A549 (cell line): ENCODE measurements around the gene CLP1. TPM values are rescaled to one million over a fixed set of nuclear protein-coding genes. Genes with fewer than 3 reads are reported as not detected.

Experiments used
- ATAC-seq, 2 experiments: fragments of 200-7000 bp in 1 of 2; fragments of >200 bp in 1 of 2; cut with Nextera tagmentation in 1 of 2; cut with Tn5 transposase in 1 of 2; 3 replicates each; pipeline versions ENCODE4 v1.8.0 to v1.9.1; 2018 to 2020; ENCODE audit warnings: mild to moderate bottlenecking in 1 of 2, moderate library complexity in 1 of 2
- CTCF ChIA-PET: fragments of 300-600 bp; sonication (Branson Sonifier 250); formaldehyde crosslinking; extraction: SDS; loops from one replicate; lab custom pipeline; 2021; ENCODE audit warnings: antibody characterized with exemption, inconsistent platforms; lab: Yijun Ruan, JAX
- POLR2A ChIA-PET: fragments of 350-600 bp; formaldehyde crosslinking; extraction: SDS; loops from one replicate; lab custom pipeline; 2021; ENCODE audit warnings: antibody characterized with exemption, inconsistent platforms; lab: Yijun Ruan, JAX
- DNase-seq, 2 experiments: peaks; one replicate each; pipeline versions ENCODE4 v3.0.0 to v3.0.0-alpha.2; 2011 to 2016; ENCODE audit warnings: low read depth in 1 of 2, low spot score in 1 of 2
- FAIRE-seq: peaks from 2 replicates; lab custom pipeline; 2011; peaks lifted over from hg19 to GRCh38; lab: Jason Lieb, UNC
- H3K27ac ChIP-seq, 2 experiments: fragments of >200 bp; sonication (Bioruptor Twin); formaldehyde crosslinking; 3 replicates each; pipeline ENCODE4 v1.5.1; 2016 to 2017
- H3K4me1 ChIP-seq: fragments of >200 bp; sonication (Bioruptor Twin); formaldehyde crosslinking; 3 replicates; pipeline ENCODE4 v1.6.1; 2016
- H3K4me2 ChIP-seq: fragments of >200 bp; sonication (Bioruptor Twin); formaldehyde crosslinking; 3 replicates; pipeline ENCODE4 v1.6.1; 2016
- H3K4me3 ChIP-seq: fragments of >200 bp; sonication (Bioruptor Twin); formaldehyde crosslinking; 3 replicates; pipeline ENCODE4 v1.5.1; 2016
- H3K9me3 ChIP-seq: fragments of >200 bp; sonication (Bioruptor Twin); formaldehyde crosslinking; 3 replicates; pipeline ENCODE4 v1.6.1; 2016
- BHLHE40 ChIP-seq: IDR thresholded peaks from 2 replicates; pipeline ENCODE4 v1.6.1; 2012; ENCODE audit warnings: low read depth, low read length, inconsistent platforms
- CBX8 ChIP-seq: fragments of 200-600 bp; sonication (generic); IDR thresholded peaks from 2 replicates; pipeline ENCODE4 v1.6.1; 2016
- CHD2 ChIP-seq: fragments of 150-350 bp; IDR thresholded peaks from 2 replicates; pipeline ENCODE4 v1.6.1; 2014; ENCODE audit warnings: low read length; ENCODE audit not compliant: partially characterized antibody
- CHD4 ChIP-seq: fragments of 200-600 bp; sonication (generic); IDR thresholded peaks from 2 replicates; pipeline ENCODE4 v1.6.1; 2016; ENCODE audit warnings: antibody characterized with exemption, mild to moderate bottlenecking, borderline replicate concordance
- E2F6 ChIP-seq: IDR thresholded peaks from 2 replicates; pipeline ENCODE4 v1.6.1; 2012; ENCODE audit warnings: low read depth, borderline replicate concordance
- ESRRA ChIP-seq: fragments of 150-350 bp; IDR thresholded peaks from 2 replicates; pipeline ENCODE4 v1.6.1; 2014; ENCODE audit warnings: mild to moderate bottlenecking, low read length, borderline replicate concordance
- FOSB ChIP-seq: fragments of 250-450 bp; sonication (Bioruptor Pico); IDR thresholded peaks from 2 replicates; pipeline ENCODE4 v1.5.0; 2020; ENCODE audit warnings: mild to moderate bottlenecking, moderate library complexity
- FOSL2 ChIP-seq, 2 experiments: fragments of 450-650 bp in 1 of 2; fragments of >200 bp in 1 of 2; sonication (Bioruptor Twin) in 1 of 2; formaldehyde crosslinking; IDR thresholded peaks; 2 replicates each; pipeline versions ENCODE4 v1.5.0 to v1.6.1; 2016 to 2020; ENCODE audit warnings: mild to moderate bottlenecking in 1 of 2, moderate library complexity in 1 of 2
- GATA3 ChIP-seq: IDR thresholded peaks from 2 replicates; pipeline ENCODE4 v1.6.1; 2012; ENCODE audit warnings: borderline replicate concordance
- HDAC2 ChIP-seq: fragments of 200-600 bp; sonication (generic); IDR thresholded peaks from 2 replicates; pipeline ENCODE4 v1.6.1; 2016
- HEYL ChIP-seq: fragments of 250-450 bp; sonication (Bioruptor Pico); IDR thresholded peaks from 2 replicates; pipeline ENCODE4 v1.8.0; 2021; ENCODE audit warnings: mild to moderate bottlenecking, moderate library complexity
- HMGXB4 ChIP-seq: fragments of 250-450 bp; sonication (Bioruptor Pico); IDR thresholded peaks from 2 replicates; pipeline ENCODE4 v1.5.0; 2021; ENCODE audit warnings: mild to moderate bottlenecking, moderate library complexity, borderline replicate concordance
- HOXA7 ChIP-seq: fragments of 250-450 bp; sonication (Bioruptor Pico); IDR thresholded peaks from 2 replicates; pipeline ENCODE4 v1.5.0; 2020; ENCODE audit warnings: mild to moderate bottlenecking, moderate library complexity
- HOXB13 ChIP-seq: fragments of 250-450 bp; sonication (Bioruptor Pico); IDR thresholded peaks from 2 replicates; pipeline ENCODE4 v1.5.0; 2020; ENCODE audit warnings: low read depth, mild to moderate bottlenecking, moderate library complexity
- JUNB ChIP-seq: fragments of >200 bp; sonication (Bioruptor Twin); formaldehyde crosslinking; IDR thresholded peaks from 2 replicates; pipeline ENCODE4 v1.6.1; 2016
- KDM1A ChIP-seq: fragments of 200-600 bp; sonication (generic); IDR thresholded peaks from 2 replicates; pipeline ENCODE4 v1.6.1; 2016; ENCODE audit warnings: low read depth, mild to moderate bottlenecking
- KDM5A ChIP-seq: fragments of 200-600 bp; sonication (generic); IDR thresholded peaks from 2 replicates; pipeline ENCODE4 v1.6.1; 2016; ENCODE audit warnings: antibody characterized with exemption, mild to moderate bottlenecking
- MAZ ChIP-seq: fragments of 150-350 bp; IDR thresholded peaks from 2 replicates; pipeline ENCODE4 v1.6.1; 2014; ENCODE audit warnings: antibody characterized with exemption, low read depth, low read length, borderline replicate concordance
- MYC ChIP-seq: IDR thresholded peaks from 2 replicates; pipeline ENCODE4 v1.6.1; 2012; ENCODE audit warnings: mild to moderate bottlenecking, inconsistent platforms, low read length, improper control_type of control experiment, borderline replicate concordance
- NPAS2 ChIP-seq: fragments of 250-450 bp; sonication (Bioruptor Pico); IDR thresholded peaks from 2 replicates; pipeline ENCODE4 v1.8.0; 2022; ENCODE audit warnings: mild to moderate bottlenecking, moderate library complexity, borderline replicate concordance
- NR3C1 ChIP-seq: fragments of >200 bp; sonication (Bioruptor Twin); formaldehyde crosslinking; IDR thresholded peaks from 3 replicates; pipeline ENCODE4 v1.6.1; 2017
- RCOR1 ChIP-seq: fragments of 150-350 bp; IDR thresholded peaks from 2 replicates; pipeline ENCODE4 v1.6.1; 2014; ENCODE audit warnings: antibody characterized with exemption, low read length, low read depth
- RNF2 ChIP-seq: fragments of 200-600 bp; sonication (generic); IDR thresholded peaks from 2 replicates; pipeline ENCODE4 v1.6.1; 2016; ENCODE audit warnings: low read depth, mild to moderate bottlenecking, antibody characterized with exemption, moderate library complexity, borderline replicate concordance
- ZC3H11A ChIP-seq: fragments of 450-650 bp; IDR thresholded peaks from 2 replicates; pipeline ENCODE4 v1.6.1; 2014; ENCODE audit warnings: antibody characterized with exemption, mild to moderate bottlenecking
- ZFP36 ChIP-seq: fragments of 450-650 bp; IDR thresholded peaks from 2 replicates; pipeline ENCODE4 v1.6.1; 2014; ENCODE audit warnings: borderline replicate concordance; ENCODE audit not compliant: partially characterized antibody
- ZNF302 ChIP-seq: fragments of 250-450 bp; sonication (Bioruptor Pico); IDR thresholded peaks from 2 replicates; pipeline ENCODE4 v1.9.0; 2021; ENCODE audit warnings: inconsistent platforms, mild to moderate bottlenecking, moderate library complexity
- WGBS: methylation state at CpG from one replicate; pipeline ENCODE4 v1.1.6; 2017; ENCODE audit errors: missing lambda C conversion rate; 5-methylcytosine and 5-hydroxymethylcytosine counted together
- polyA minus RNA-seq: library from RNA; depleted of rRNA, polyadenylated mRNA; stranded (reverse); fragments of >200 nt; gene quantifications from 2 replicates; pipeline ENCODE4 v1.2.3, GENCODE V29; 2011; rRNA and poly(A)+ RNA removed
- polyA plus RNA-seq, 4 experiments: library from polyadenylated mRNA; depleted of rRNA in 3 of 4; stranded (reverse); fragments of >200 nt; fragmentation: RNase III in 1 of 4; extraction: RNeasy Plus Mini Kit Qiagen cat#74134 plus additional on column Dnase treatment in 1 of 4; gene quantifications; 2 replicates in 3 of 4; 3 replicates in 1 of 4; pipeline ENCODE4 v1.2.3, GENCODE V29; 2011 to 2017
- TF ChIP-seq, protein P1 (sequence below): fragments of 200-600 bp; sonication (generic); IDR thresholded peaks from 2 replicates; pipeline ENCODE4 v1.6.1; 2016; ENCODE audit warnings: antibody characterized with exemption, mild to moderate bottlenecking, moderate library complexity
- TF ChIP-seq, protein P2 (sequence below): IDR thresholded peaks from 2 replicates; pipeline ENCODE4 v1.6.1; 2012
- TF ChIP-seq, protein P3 (sequence below): IDR thresholded peaks from 2 replicates; pipeline ENCODE4 v1.6.1; 2012
- TF ChIP-seq, protein P4 (sequence below): fragments of >200 bp; sonication (Bioruptor Twin); formaldehyde crosslinking; IDR thresholded peaks from 2 replicates; pipeline ENCODE4 v1.6.1; 2016

Gene CLP1
- polyA plus RNA-seq (2011; rRNA removed): 22.8 and 24.2 TPM in 2 replicates
- 18.3 and 19.5 TPM in 2 replicates for polyA plus RNA-seq (2012; cell fraction: cytosol; rRNA removed)
- 16.0 and 24.4 TPM in 2 replicates for polyA plus RNA-seq (2012; cell fraction: nucleus; rRNA removed)
- polyA plus RNA-seq (2017; fragmentation: RNase III; extraction: RNeasy Plus Mini Kit Qiagen cat#74134 plus additional on column Dnase treatment): 31.6 to 33.0 TPM (median 31.8 TPM) in 3 replicates
- 21.3 and 25.5 TPM in 2 replicates for polyA minus RNA-seq

DNA sequence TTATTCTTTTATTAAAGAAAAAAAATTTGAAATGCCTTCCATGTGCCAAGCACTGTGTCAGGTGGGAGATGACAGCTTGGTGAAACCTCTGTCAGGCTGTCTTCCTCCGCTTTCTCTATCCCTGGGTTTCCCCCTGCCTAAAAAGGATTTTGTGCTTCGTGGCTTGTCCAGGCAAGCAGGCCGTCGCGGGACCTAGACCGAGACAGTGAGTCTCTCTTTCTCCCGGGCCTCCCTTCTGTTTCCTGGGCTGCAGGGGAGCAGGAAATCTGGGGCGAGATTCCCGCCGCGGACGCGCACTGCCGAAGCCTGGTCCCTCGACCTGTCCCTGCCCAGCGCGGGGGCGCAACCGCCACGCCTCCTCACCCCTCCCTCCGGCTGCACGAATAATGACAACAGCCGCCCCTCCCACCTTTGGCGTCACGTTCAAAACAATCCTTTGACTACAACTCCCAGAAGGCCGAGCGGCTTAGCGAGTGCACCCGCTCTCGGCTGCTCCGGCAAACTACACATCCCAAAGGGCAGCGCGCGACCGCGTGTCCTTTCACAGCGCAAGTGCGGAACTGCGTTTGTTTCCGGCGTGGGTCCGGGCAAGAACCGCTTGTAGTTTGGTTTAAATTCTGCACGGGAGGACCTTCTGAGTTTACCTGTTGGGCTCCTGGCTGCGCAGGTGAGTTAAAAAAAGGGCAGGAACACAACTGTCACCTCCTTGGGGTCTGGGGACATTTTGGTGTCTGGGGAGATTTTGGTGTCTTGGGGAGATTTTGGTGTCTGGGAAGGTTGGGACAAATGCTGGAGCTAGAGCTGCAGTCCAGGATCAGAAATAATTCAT, at the start of gene CLP1:
Gene CLP1, plus strand, starts transcription at position 569 of the 829 bp plus-strand sequence. CDS start 1,715 bp downstream, outside the sequence.
- H3K4me3 ChIP-seq: peak within 1 kb of the TSS; percentile 63
- peak; percentile 56 for FAIRE-seq
- DNase-seq: peak; percentile 92 to 99
- ChIA-PET POLR2A (no interaction called here), CTCF (interaction anchor here (0.8 to 2.1 kb wide), 5 partner anchors 9 to 312 kb away, joined by 3 to 10 read pairs (median 6); partner anchors contain the start of gene UBE2L6)
- H3K4me2 ChIP-seq: peak within 1 kb of the TSS; percentile 86
- ATAC-seq: peak; percentile 98 to 99
- peak within 1 kb of the TSS; percentile 73 to 84 for H3K27ac ChIP-seq
- no peaks in the 10 kb centered on the region for H3K9me3 ChIP-seq
- 1% methylated on average over 17 of the region's 45 CpGs for WGBS
- H3K4me1 ChIP-seq: peaks cover 11% of the 10 kb centered on the region; the same call in 1 of the 3 replicates
- TF ChIP-seq JUNB (no peak), BHLHE40 (no peak), E2F6 (peak; percentile 64), KDM1A (no peak), HEYL (CRISPR knock-in tag) (no peak), CHD2 (peak; percentile 92), KDM5A (0 out of 2 replicates have a peak, but pooled peaks have one; percentile 47), HDAC2 (no peak), GATA3 (no peak), HMGXB4 (CRISPR knock-in tag) (no peak), CBX8 (no peak), ZC3H11A (no peak), ESRRA (no peak), MAZ (no peak; the same call in 1 of the 2 replicates), FOSL2 (IDR thresholded peaks at IDR 0.05) (no peak), FOSL2 (CRISPR knock-in tag; IDR thresholded peaks at IDR 0.05) (no peak), HOXB13 (CRISPR knock-in tag) (no peak), NR3C1 (no peak), FOSB (no peak), ZFP36 (no peak), MYC (peak; percentile 97), RNF2 (no peak), RCOR1 (no peak), NPAS2 (CRISPR knock-in tag) (no peak), ZNF302 (CRISPR knock-in tag) (no peak), HOXA7 (no peak), CHD4 (peak; percentile 85; the same call in 1 of the 2 replicates)
- TF ChIP-seq, protein P1, sequence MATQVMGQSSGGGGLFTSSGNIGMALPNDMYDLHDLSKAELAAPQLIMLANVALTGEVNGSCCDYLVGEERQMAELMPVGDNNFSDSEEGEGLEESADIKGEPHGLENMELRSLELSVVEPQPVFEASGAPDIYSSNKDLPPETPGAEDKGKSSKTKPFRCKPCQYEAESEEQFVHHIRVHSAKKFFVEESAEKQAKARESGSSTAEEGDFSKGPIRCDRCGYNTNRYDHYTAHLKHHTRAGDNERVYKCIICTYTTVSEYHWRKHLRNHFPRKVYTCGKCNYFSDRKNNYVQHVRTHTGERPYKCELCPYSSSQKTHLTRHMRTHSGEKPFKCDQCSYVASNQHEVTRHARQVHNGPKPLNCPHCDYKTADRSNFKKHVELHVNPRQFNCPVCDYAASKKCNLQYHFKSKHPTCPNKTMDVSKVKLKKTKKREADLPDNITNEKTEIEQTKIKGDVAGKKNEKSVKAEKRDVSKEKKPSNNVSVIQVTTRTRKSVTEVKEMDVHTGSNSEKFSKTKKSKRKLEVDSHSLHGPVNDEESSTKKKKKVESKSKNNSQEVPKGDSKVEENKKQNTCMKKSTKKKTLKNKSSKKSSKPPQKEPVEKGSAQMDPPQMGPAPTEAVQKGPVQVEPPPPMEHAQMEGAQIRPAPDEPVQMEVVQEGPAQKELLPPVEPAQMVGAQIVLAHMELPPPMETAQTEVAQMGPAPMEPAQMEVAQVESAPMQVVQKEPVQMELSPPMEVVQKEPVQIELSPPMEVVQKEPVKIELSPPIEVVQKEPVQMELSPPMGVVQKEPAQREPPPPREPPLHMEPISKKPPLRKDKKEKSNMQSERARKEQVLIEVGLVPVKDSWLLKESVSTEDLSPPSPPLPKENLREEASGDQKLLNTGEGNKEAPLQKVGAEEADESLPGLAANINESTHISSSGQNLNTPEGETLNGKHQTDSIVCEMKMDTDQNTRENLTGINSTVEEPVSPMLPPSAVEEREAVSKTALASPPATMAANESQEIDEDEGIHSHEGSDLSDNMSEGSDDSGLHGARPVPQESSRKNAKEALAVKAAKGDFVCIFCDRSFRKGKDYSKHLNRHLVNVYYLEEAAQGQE: peak; percentile 97
- TF ChIP-seq, protein P2, sequence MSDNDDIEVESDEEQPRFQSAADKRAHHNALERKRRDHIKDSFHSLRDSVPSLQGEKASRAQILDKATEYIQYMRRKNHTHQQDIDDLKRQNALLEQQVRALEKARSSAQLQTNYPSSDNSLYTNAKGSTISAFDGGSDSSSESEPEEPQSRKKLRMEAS: peak; percentile 96
- TF ChIP-seq, protein P3, sequence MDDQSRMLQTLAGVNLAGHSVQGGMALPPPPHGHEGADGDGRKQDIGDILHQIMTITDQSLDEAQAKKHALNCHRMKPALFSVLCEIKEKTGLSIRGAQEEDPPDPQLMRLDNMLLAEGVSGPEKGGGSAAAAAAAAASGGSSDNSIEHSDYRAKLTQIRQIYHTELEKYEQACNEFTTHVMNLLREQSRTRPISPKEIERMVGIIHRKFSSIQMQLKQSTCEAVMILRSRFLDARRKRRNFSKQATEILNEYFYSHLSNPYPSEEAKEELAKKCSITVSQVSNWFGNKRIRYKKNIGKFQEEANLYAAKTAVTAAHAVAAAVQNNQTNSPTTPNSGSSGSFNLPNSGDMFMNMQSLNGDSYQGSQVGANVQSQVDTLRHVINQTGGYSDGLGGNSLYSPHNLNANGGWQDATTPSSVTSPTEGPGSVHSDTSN: peak; percentile 58; the same call in 1 of the 2 replicates
- TF ChIP-seq, protein P4, sequence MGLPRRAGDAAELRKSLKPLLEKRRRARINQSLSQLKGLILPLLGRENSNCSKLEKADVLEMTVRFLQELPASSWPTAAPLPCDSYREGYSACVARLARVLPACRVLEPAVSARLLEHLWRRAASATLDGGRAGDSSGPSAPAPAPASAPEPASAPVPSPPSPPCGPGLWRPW: no peak
